HEK293 (cell line): Measurements from ENCODE around the gene ANKRD44.

Experiments used
- CTCF ChIA-PET: fragments of 350-600 bp; formaldehyde crosslinking; extraction: SDS; loops from one replicate; lab custom pipeline; 2021; ENCODE audit warnings: antibody characterized with exemption; lab: Yijun Ruan, JAX
- POLR2A ChIA-PET: fragments of 300-600 bp; formaldehyde crosslinking; extraction: SDS; loops from one replicate; lab custom pipeline; 2020; ENCODE audit warnings: antibody characterized with exemption, inconsistent platforms; lab: Yijun Ruan, JAX
- H3K27ac ChIP-seq: fragments of 200-500 bp; sonication (Bioruptor generic); 2 replicates; pipeline ENCODE4 v1.5.1; 2014; ENCODE audit warnings: low read depth, low read length, control low read depth, inconsistent platforms; ENCODE audit errors: extremely low read depth
- H3K36me3 ChIP-seq, 2 experiments: fragments of 200-500 bp in 1 of 2; sonication (Bioruptor generic) in 1 of 2; 1 replicate in 1 of 2; 2 replicates in 1 of 2; pipeline ENCODE4 v1.5.1; 2014 to 2017; ENCODE audit warnings: inconsistent platforms in 2 of 2, low read length in 2 of 2; ENCODE audit not compliant: control insufficient read depth in 2 of 2, insufficient read depth in 1 of 2
- H3K4me1 ChIP-seq: fragments of 200-500 bp; sonication (Bioruptor generic); 2 replicates; pipeline ENCODE4 v1.5.1; 2014; ENCODE audit warnings: mild to moderate bottlenecking, low read length, inconsistent platforms; ENCODE audit not compliant: control insufficient read depth, insufficient read depth
- H3K4me3 ChIP-seq: 2 replicates; pipeline ENCODE4 v1.5.1; 2011; ENCODE audit warnings: low read depth, mild to moderate bottlenecking, control low read depth, low read length, moderate library complexity
- H3K9me3 ChIP-seq: fragments of 200-500 bp; sonication (Bioruptor generic); 2 replicates; pipeline ENCODE4 v1.5.1; 2014; ENCODE audit warnings: low read depth, low read length, inconsistent platforms; ENCODE audit not compliant: control insufficient read depth, insufficient read depth
- BCL11A ChIP-seq: fragments of 450-650 bp; formaldehyde crosslinking; IDR thresholded peaks from 2 replicates; pipeline ENCODE4 v1.5.1; 2016; ENCODE audit warnings: low read depth, missing biosample characterization, missing genetic modification characterization
- FEZF1 ChIP-seq: fragments of 450-650 bp; formaldehyde crosslinking; IDR thresholded peaks from 2 replicates; pipeline ENCODE4 v1.5.1; 2016; ENCODE audit warnings: missing biosample characterization, missing genetic modification characterization
- MYNN ChIP-seq: fragments of 450-650 bp; formaldehyde crosslinking; IDR thresholded peaks from 2 replicates; pipeline ENCODE4 v1.5.1; 2016; ENCODE audit warnings: missing biosample characterization, missing genetic modification characterization, borderline replicate concordance
- ZNF146 ChIP-seq: fragments of 450-650 bp; formaldehyde crosslinking; IDR thresholded peaks from 2 replicates; pipeline ENCODE4 v1.5.1; 2016; ENCODE audit warnings: missing biosample characterization, missing genetic modification characterization
- ZNF155 ChIP-seq: fragments of 450-650 bp; formaldehyde crosslinking; IDR thresholded peaks from 2 replicates; pipeline ENCODE4 v1.5.1; 2016; ENCODE audit warnings: missing biosample characterization, missing genetic modification characterization
- ZNF16 ChIP-seq: fragments of 450-650 bp; formaldehyde crosslinking; IDR thresholded peaks from 2 replicates; pipeline ENCODE4 v1.5.1; 2016; ENCODE audit warnings: low read depth, missing biosample characterization, missing genetic modification characterization
- ZNF350 ChIP-seq: fragments of 450-650 bp; formaldehyde crosslinking; IDR thresholded peaks from 2 replicates; pipeline ENCODE4 v1.5.0; 2017; ENCODE audit warnings: missing biosample characterization, mild to moderate bottlenecking, missing genetic modification characterization
- ZNF394 ChIP-seq: fragments of 450-650 bp; formaldehyde crosslinking; IDR thresholded peaks from 2 replicates; pipeline ENCODE4 v1.5.1; 2016; ENCODE audit warnings: missing biosample characterization, missing genetic modification characterization, mild to moderate bottlenecking, moderate library complexity, borderline replicate concordance
- ZNF549 ChIP-seq: fragments of 450-650 bp; IDR thresholded peaks from 2 replicates; pipeline ENCODE4 v1.5.1; 2018; ENCODE audit warnings: missing biosample characterization, missing genetic modification characterization, mild to moderate bottlenecking, inconsistent platforms, moderate library complexity
- ZNF580 ChIP-seq: fragments of 450-650 bp; formaldehyde crosslinking; IDR thresholded peaks from 2 replicates; pipeline ENCODE4 v1.5.1; 2016; ENCODE audit warnings: missing biosample characterization, missing genetic modification characterization
- ZNF624 ChIP-seq: fragments of 450-650 bp; formaldehyde crosslinking; IDR thresholded peaks from 2 replicates; pipeline ENCODE4 v1.5.1; 2017; ENCODE audit warnings: missing biosample characterization, missing genetic modification characterization
- ZNF658 ChIP-seq: fragments of 450-650 bp; formaldehyde crosslinking; IDR thresholded peaks from 2 replicates; pipeline ENCODE4; 2016; ENCODE audit warnings: missing biosample characterization, missing genetic modification characterization
- ZXDB ChIP-seq: fragments of 450-650 bp; formaldehyde crosslinking; IDR thresholded peaks from 2 replicates; pipeline ENCODE4 v1.5.1; 2016; ENCODE audit warnings: missing biosample characterization, missing genetic modification characterization
- TF ChIP-seq, protein P1 (sequence below): fragments of 450-650 bp; formaldehyde crosslinking; optimal IDR thresholded peaks from 2 replicates; pipeline ENCODE3; 2016; ENCODE audit warnings: missing biosample characterization, mild to moderate bottlenecking, missing genetic modification characterization
- TF ChIP-seq, protein P2 (sequence below): fragments of 450-650 bp; formaldehyde crosslinking; IDR thresholded peaks from 2 replicates; pipeline ENCODE4 v1.5.1; 2017; ENCODE audit warnings: missing biosample characterization, missing genetic modification characterization
- TF ChIP-seq, protein P3 (sequence below): fragments of 450-650 bp; formaldehyde crosslinking; IDR thresholded peaks from 2 replicates; pipeline ENCODE4 v1.5.1; 2016; ENCODE audit warnings: missing biosample characterization, missing genetic modification characterization, borderline replicate concordance
- TF ChIP-seq, protein P4 (sequence below): sonication (generic); formaldehyde crosslinking; IDR thresholded peaks from 2 replicates; pipeline ENCODE4 v1.8.1; 2022; ENCODE audit warnings: mild to moderate bottlenecking, moderate library complexity, missing genetic modification reagents
- TF ChIP-seq, protein P5 (sequence below): fragments of 450-650 bp; formaldehyde crosslinking; IDR thresholded peaks from 2 replicates; pipeline ENCODE4 v1.5.1; 2016; ENCODE audit warnings: missing biosample characterization, missing genetic modification characterization
- TF ChIP-seq, protein P6 (sequence below): fragments of 450-650 bp; formaldehyde crosslinking; IDR thresholded peaks from 2 replicates; pipeline ENCODE4 v1.5.0; 2017; ENCODE audit warnings: missing biosample characterization, missing genetic modification characterization, borderline replicate concordance

Gene ANKRD44

DNA sequence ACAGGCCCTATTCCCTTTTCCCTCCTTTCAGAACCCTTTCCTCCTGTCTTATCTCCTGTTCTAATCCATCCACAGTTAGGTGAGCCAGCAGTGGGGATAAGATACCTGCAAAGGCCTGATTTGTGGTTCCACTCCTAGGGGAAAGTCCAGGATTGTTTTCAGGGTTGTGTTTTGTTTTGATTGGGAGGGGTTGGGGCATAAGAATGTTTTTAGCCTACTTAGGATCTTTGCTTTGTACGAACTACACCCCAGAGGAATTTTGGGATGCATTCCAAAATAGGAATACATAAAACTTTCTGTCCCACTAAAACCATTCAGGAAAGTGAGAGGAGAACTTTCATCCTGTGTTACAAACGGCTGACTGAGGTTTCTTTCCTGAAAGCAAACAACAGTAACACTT lies 233.2 kb downstream of the ANKRD44 start (continued):
- TF ChIP-seq, protein P1, sequence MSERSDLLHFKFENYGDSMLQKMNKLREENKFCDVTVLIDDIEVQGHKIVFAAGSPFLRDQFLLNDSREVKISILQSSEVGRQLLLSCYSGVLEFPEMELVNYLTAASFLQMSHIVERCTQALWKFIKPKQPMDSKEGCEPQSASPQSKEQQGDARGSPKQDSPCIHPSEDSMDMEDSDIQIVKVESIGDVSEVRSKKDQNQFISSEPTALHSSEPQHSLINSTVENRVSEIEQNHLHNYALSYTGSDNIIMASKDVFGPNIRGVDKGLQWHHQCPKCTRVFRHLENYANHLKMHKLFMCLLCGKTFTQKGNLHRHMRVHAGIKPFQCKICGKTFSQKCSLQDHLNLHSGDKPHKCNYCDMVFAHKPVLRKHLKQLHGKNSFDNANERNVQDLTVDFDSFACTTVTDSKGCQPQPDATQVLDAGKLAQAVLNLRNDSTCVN = no peak
- TF ChIP-seq, protein P2, sequence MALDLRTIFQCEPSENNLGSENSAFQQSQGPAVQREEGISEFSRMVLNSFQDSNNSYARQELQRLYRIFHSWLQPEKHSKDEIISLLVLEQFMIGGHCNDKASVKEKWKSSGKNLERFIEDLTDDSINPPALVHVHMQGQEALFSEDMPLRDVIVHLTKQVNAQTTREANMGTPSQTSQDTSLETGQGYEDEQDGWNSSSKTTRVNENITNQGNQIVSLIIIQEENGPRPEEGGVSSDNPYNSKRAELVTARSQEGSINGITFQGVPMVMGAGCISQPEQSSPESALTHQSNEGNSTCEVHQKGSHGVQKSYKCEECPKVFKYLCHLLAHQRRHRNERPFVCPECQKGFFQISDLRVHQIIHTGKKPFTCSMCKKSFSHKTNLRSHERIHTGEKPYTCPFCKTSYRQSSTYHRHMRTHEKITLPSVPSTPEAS (tag by site-specific recombination) = no peak
- no peak for TF ChIP-seq ZNF394 (tag by site-specific recombination)
- no peak for TF ChIP-seq ZNF155 (tag by site-specific recombination)
- TF ChIP-seq BCL11A (tag by site-specific recombination) = no peak
- TF ChIP-seq ZNF658 (tag by site-specific recombination) = no peak

- ChIA-PET POLR2A (no interaction called here), CTCF (interaction anchor here (0.6 to 1.2 kb wide), 4 partner anchors 62 to 285 kb away, joined by 3 to 4 read pairs (median 4); no protein-coding TSS in a partner anchor)
- TF ChIP-seq ZNF350 (no peak), ZNF146 (tag by site-specific recombination) (peak; percentile 84), ZNF624 (tag by site-specific recombination) (no peak), ZNF16 (tag by site-specific recombination) (no peak), ZNF549 (no peak), FEZF1 (tag by site-specific recombination) (no peak), ZNF580 (peak; percentile 82; the same call in 1 of the 2 replicates), ZXDB (tag by site-specific recombination) (no peak), MYNN (tag by site-specific recombination) (no peak)
- TF ChIP-seq, protein P3, sequence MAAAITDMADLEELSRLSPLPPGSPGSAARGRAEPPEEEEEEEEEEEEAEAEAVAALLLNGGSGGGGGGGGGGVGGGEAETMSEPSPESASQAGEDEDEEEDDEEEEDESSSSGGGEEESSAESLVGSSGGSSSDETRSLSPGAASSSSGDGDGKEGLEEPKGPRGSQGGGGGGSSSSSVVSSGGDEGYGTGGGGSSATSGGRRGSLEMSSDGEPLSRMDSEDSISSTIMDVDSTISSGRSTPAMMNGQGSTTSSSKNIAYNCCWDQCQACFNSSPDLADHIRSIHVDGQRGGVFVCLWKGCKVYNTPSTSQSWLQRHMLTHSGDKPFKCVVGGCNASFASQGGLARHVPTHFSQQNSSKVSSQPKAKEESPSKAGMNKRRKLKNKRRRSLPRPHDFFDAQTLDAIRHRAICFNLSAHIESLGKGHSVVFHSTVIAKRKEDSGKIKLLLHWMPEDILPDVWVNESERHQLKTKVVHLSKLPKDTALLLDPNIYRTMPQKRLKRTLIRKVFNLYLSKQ (tag by site-specific recombination) = no peak
- TF ChIP-seq, protein P4, sequence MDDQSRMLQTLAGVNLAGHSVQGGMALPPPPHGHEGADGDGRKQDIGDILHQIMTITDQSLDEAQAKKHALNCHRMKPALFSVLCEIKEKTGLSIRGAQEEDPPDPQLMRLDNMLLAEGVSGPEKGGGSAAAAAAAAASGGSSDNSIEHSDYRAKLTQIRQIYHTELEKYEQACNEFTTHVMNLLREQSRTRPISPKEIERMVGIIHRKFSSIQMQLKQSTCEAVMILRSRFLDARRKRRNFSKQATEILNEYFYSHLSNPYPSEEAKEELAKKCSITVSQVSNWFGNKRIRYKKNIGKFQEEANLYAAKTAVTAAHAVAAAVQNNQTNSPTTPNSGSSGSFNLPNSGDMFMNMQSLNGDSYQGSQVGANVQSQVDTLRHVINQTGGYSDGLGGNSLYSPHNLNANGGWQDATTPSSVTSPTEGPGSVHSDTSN (CRISPR knock-in tag) = no peak
- TF ChIP-seq, protein P5, sequence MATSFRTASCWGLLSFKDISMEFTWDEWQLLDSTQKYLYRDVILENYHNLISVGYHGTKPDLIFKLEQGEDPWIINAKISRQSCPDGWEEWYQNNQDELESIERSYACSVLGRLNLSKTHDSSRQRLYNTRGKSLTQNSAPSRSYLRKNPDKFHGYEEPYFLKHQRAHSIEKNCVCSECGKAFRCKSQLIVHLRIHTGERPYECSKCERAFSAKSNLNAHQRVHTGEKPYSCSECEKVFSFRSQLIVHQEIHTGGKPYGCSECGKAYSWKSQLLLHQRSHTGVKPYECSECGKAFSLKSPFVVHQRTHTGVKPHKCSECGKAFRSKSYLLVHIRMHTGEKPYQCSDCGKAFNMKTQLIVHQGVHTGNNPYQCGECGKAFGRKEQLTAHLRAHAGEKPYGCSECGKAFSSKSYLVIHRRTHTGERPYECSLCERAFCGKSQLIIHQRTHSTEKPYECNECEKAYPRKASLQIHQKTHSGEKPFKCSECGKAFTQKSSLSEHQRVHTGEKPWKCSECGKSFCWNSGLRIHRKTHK (tag by site-specific recombination) = no peak
- TF ChIP-seq, protein P6, sequence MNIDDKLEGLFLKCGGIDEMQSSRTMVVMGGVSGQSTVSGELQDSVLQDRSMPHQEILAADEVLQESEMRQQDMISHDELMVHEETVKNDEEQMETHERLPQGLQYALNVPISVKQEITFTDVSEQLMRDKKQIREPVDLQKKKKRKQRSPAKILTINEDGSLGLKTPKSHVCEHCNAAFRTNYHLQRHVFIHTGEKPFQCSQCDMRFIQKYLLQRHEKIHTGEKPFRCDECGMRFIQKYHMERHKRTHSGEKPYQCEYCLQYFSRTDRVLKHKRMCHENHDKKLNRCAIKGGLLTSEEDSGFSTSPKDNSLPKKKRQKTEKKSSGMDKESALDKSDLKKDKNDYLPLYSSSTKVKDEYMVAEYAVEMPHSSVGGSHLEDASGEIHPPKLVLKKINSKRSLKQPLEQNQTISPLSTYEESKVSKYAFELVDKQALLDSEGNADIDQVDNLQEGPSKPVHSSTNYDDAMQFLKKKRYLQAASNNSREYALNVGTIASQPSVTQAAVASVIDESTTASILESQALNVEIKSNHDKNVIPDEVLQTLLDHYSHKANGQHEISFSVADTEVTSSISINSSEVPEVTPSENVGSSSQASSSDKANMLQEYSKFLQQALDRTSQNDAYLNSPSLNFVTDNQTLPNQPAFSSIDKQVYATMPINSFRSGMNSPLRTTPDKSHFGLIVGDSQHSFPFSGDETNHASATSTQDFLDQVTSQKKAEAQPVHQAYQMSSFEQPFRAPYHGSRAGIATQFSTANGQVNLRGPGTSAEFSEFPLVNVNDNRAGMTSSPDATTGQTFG (tag by site-specific recombination) = no peak
- no peak overlapping the region for H3K27ac ChIP-seq
- no peaks in the 10 kb centered on the region for H3K9me3 ChIP-seq
- H3K4me3 ChIP-seq = no peak overlapping the region
- H3K4me1 ChIP-seq = peaks cover 13% of the 10 kb centered on the region; the same call in 1 of the 2 replicates
- H3K36me3 ChIP-seq = no peaks in the 10 kb centered on the region
Observed at GRCh38 chr2:197076652-197077051, 233.9 kb downstream of the ANKRD44 start.
